NB4 (cell line): ENCODE measurements around the gene FKBP7.
A peak's percentile ranks its signal among the peaks of the same experiment; 100 is the strongest.

Experiments used
- DNase-seq: peaks from one replicate; pipeline ENCODE4 v3.0.0; 2010; ENCODE audit warnings: low read depth
- H3K4me3 ChIP-seq: one replicate; pipeline ENCODE4 v1.5.1; 2011; ENCODE audit warnings: mild to moderate bottlenecking, low read depth, low read length, moderate library complexity
- CTCF ChIP-seq: IDR thresholded peaks from one replicate; pipeline ENCODE4 v1.5.1; 2012; ENCODE audit warnings: low read depth, low read length
- MAX ChIP-seq: IDR thresholded peaks from 2 replicates; pipeline ENCODE4 v1.6.1; 2011; ENCODE audit warnings: low read depth, low read length
- MYC ChIP-seq: IDR thresholded peaks from 2 replicates; pipeline ENCODE4 v1.6.1; 2011; ENCODE audit warnings: low read depth, low read length
- POLR2A ChIP-seq: IDR thresholded peaks from 2 replicates; pipeline ENCODE4 v1.6.1; 2011; ENCODE audit warnings: mild to moderate bottlenecking; ENCODE audit not compliant: insufficient read length; ENCODE audit errors: extremely low read depth

Gene FKBP7

GRCh38 chr2:178478130-178478438 is 316 bp downstream of the FKBP7 start:
- peak; percentile 44 for DNase-seq
- no peak for TF ChIP-seq POLR2A
- no peak for TF ChIP-seq MYC
- no peak for TF ChIP-seq MAX
- TF ChIP-seq CTCF = no peak
- H3K4me3 ChIP-seq = peak overlapping the region; percentile 95

GRCh38 chr2:178477443-178478129 is 814 bp downstream of the FKBP7 start:
- DNase-seq = peak; percentile 26

GRCh38 chr2:178476477-178476876 is 1.9 kb downstream of the FKBP7 start:
- H3K4me3 ChIP-seq = no peak overlapping the region
- DNase-seq = no peak
- TF ChIP-seq MAX = no peak
- TF ChIP-seq CTCF = no peak
- TF ChIP-seq MYC = no peak

More at GRCh38 chr2:178477443-178478129, 814 bp downstream of the FKBP7 start:
- peak overlapping the region; percentile 95 for H3K4me3 ChIP-seq
- TF ChIP-seq POLR2A = no peak
- no peak for TF ChIP-seq MYC
- TF ChIP-seq CTCF = no peak
- no peak for TF ChIP-seq MAX

- DNase-seq = no peak
- no peak for TF ChIP-seq POLR2A
- TF ChIP-seq CTCF = no peak
- no peak for TF ChIP-seq MYC
- no peak for TF ChIP-seq MAX
- no peak overlapping the region for H3K4me3 ChIP-seq
Observed at GRCh38 chr2:178474560-178474959, 3.8 kb downstream of the FKBP7 start.

GRCh38 chr2:178473931-178474330 is 4.5 kb downstream of the FKBP7 start:
- H3K4me3 ChIP-seq = no peak overlapping the region
- TF ChIP-seq MYC (no peak), CTCF (no peak), MAX (no peak), POLR2A (no peak)
- no peak for DNase-seq
